ENCODE data around the gene ZHX3. TPM values are rescaled to one million over a fixed set of nuclear protein-coding genes. Genes with fewer than 3 reads are reported as not detected.

Gene ZHX3
- total and polyA plus RNA-seq, 10 of the 15 experiments (the other 5 are each of a cell fraction or from before 2014, with no cell fraction given): 1.3 to 14.0 (median 5.0) TPM

- CTCF ChIA-PET: interaction anchor here (0.6 to 3.7 kb wide), 29 partner anchors 9 to 238 kb away, joined by 3 to 52 read pairs (median 4); partner anchors contain the start of genes LPIN3 and PLCG1
- Histone ChIP-seq H3K27me3 (replicated peaks in 1 of 2; ENCODE audit: control insufficient read depth in 2 of 2, insufficient read depth in 2 of 2, low read length in 1 of 2) (no peaks in the 10 kb centered on the region), H3K79me2 (ENCODE audit: control insufficient read depth, insufficient read depth, low read length) (no peaks in the 10 kb centered on the region), H2AFZ (ENCODE audit: control insufficient read depth, low read depth, low read length) (no peak overlapping the region), H3K9me3 (replicated peaks; ENCODE audit: control insufficient read depth, insufficient read depth, low read length) (no peaks in the 10 kb centered on the region), H3K4me3 (no peak overlapping the region), H3K4me1 (ENCODE audit: control insufficient read depth, insufficient read depth, low read length) (no peaks in the 10 kb centered on the region), H3K9ac (ENCODE audit: control insufficient read depth, insufficient read depth, low read length) (no peak overlapping the region), H3K4me2 (ENCODE audit: control insufficient read depth, insufficient read depth) (no peak overlapping the region), H3K36me3 (ENCODE audit: control insufficient read depth in 2 of 2, insufficient read depth in 2 of 2, low read length in 1 of 2) (peaks cover 42 to 46% of the 10 kb centered on the region in 2 experiments; a peak in 3 of 4 replicates), H3K27ac (ENCODE audit: control insufficient read depth, insufficient read depth) (no peak overlapping the region), H4K20me1 (ENCODE audit: control insufficient read depth, insufficient read depth) (no peaks in the 10 kb centered on the region; the same call in 1 of the 2 replicates)
- 13% methylated on average over 9 of the region's 9 CpGs for WGBS (ENCODE audit: insufficient coverage, insufficient replicate concordance, low lambda C conversion rate, missing lambda C conversion rate)
- SMC1A ChIA-PET (ENCODE audit: uncharacterized antibody, unreplicated experiment): interaction anchor here (0.6 to 4.4 kb wide), 13 partner anchors 16 to 171 kb away, joined by 3 to 29 read pairs (median 5); partner anchors contain the start of genes LPIN3 and PLCG1
- no TSS peak for BruUV-seq (replicated peaks)
- peak; percentile 97 for ATAC-seq
- FAIRE-seq: peak; percentile 73
- RAD21 ChIA-PET (ENCODE audit: unreplicated experiment): interaction anchor here (0.6 to 2.2 kb wide), 14 partner anchors 13 to 204 kb away, joined by 3 to 25 read pairs (median 5); partner anchors contain the start of gene LPIN3
- POLR2A ChIA-PET: interaction anchor here (1.0 to 1.1 kb wide), 3 partner anchors 38 to 205 kb away, joined by 3 to 4 read pairs (median 3); no protein-coding TSS in a partner anchor
- intact Hi-C loops (cut with micrococcal nuclease; ENCODE audit: unreplicated experiment): loop anchor here (1.0 to 2.0 kb wide), 3 partner anchors 59 to 204 kb away; partner anchors contain the start of gene LPIN3
- no peak for DNase-seq (ENCODE audit: low read depth, low spot score)
- in situ Hi-C loops (cut with MboI): loop anchor here (5.0 kb wide), 2 partner anchors 59 to 169 kb away; partner anchors contain the start of gene LPIN3
- TF ChIP-seq ZNF274 (IDR thresholded peaks at IDR 0.05; ENCODE audit: insufficient read depth, insufficient read length) (no peak), SIN3A (IDR thresholded peaks at IDR 0.05; ENCODE audit: low read depth, low read length) (no peak), BHLHE40 (IDR thresholded peaks at IDR 0.05; ENCODE audit: borderline replicate concordance in 1 of 2, low read depth in 2 of 2, low read length in 1 of 2) (0 out of 4 replicates have a peak, but pooled peaks of 1 of the 2 experiments have one; percentile 31), SMC3 (IDR thresholded peaks at IDR 0.05; ENCODE audit: borderline replicate concordance, low read length) (peak; percentile 93), YY1 (IDR thresholded peaks at IDR 0.05; ENCODE audit: low read depth, low read length) (peak; percentile 78), RAD21 (IDR thresholded peaks at IDR 0.05; ENCODE audit: insufficient read depth, low read depth, low read length) (peak; percentile 90), POLR2AphosphoS2 (IDR thresholded peaks at IDR 0.05; ENCODE audit: low read depth, low read length) (0 out of 2 replicates have a peak, but pooled peaks have one; percentile 17)
- TF ChIP-seq, protein P1, sequence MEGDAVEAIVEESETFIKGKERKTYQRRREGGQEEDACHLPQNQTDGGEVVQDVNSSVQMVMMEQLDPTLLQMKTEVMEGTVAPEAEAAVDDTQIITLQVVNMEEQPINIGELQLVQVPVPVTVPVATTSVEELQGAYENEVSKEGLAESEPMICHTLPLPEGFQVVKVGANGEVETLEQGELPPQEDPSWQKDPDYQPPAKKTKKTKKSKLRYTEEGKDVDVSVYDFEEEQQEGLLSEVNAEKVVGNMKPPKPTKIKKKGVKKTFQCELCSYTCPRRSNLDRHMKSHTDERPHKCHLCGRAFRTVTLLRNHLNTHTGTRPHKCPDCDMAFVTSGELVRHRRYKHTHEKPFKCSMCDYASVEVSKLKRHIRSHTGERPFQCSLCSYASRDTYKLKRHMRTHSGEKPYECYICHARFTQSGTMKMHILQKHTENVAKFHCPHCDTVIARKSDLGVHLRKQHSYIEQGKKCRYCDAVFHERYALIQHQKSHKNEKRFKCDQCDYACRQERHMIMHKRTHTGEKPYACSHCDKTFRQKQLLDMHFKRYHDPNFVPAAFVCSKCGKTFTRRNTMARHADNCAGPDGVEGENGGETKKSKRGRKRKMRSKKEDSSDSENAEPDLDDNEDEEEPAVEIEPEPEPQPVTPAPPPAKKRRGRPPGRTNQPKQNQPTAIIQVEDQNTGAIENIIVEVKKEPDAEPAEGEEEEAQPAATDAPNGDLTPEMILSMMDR (IDR thresholded peaks at IDR 0.05 in 2 of 3, conservative IDR thresholded peaks at IDR 0.05 in 1 of 3; ENCODE audit: control insufficient read depth in 2 of 3, extremely low read depth in 1 of 3, insufficient read depth in 1 of 3, low read depth in 3 of 3, low read length in 3 of 3): peak; percentile 87 to 94 (median 92)
Observed at GRCh38 chr20:41173161-41173721, 144.3 kb downstream of the ZHX3 start.
